ENCODE results near the gene EIF4H.
"Not testable (repeated sequence)": the region's sequence is repeated elsewhere in the genome, so short reads cannot be mapped to it uniquely, and the experiment has no call there.

Gene EIF4H

DNA sequence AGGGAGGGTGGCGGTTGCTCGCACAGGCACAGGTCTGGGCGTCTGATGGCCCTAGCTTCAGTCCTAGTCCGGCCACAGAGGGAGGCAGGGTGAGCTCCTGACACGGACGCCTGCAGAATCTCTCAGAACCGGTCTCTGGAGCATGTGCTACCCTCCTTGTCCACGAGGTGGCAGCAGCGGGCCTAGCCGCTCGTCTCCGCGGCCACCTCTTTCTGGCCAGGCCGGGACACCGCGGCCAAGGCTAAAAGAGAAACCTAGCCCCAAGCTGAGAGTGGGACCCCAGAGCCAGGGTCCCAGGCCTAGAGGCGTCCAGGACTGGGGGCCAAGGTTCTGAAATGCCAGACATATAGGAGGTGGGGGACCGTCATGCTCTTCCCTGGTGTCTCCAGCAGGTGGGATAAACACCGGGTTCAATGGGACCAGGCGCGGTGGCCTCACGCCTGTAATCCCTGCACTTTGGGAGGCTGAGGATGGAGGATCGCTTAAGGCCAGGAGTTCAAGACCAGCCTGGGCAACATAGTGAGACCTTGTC is 32.5 kb downstream of the EIF4H start:
- peak; percentile 85 for DNase-seq (ENCODE audit: extremely low spot score)
- ChIA-PET POLR2A (interaction anchor here (1.5 kb wide), 1 partner anchor 195 kb away, joined by 8 read pairs; no protein-coding TSS in a partner anchor), CTCF (interaction anchor here (0.5 to 4.1 kb wide), 26 partner anchors 9 to 1812 kb away, joined by 3 to 83 read pairs (median 3); no protein-coding TSS in a partner anchor)
- TF ChIP-seq SP1 (IDR thresholded peaks at IDR 0.05), result no peak
- no peak for TF ChIP-seq ELF4 (IDR thresholded peaks at IDR 0.05)
- 0 out of 2 replicates have a peak, but pooled peaks have one; percentile 65 for TF ChIP-seq HDGF (IDR thresholded peaks at IDR 0.05; ENCODE audit: borderline replicate concordance)

DNA sequence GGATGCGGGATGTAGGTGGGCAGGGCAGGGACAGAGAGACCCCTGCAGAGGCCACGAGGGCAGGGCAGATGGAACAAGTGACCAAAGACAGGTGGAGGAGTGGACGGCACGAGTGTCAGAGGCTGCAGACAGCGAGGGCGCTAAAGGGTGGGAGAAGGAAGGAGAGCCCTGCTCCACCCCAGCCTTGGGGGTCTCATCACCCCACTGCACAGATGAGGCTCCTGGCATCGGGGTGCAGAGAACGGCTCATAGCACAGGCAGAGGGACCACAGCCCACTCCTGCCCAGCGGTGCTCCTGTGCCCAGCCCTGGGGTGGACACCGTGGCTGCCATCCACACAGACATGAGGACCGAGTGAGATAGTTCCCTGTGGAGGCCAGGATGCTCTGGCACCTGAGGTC is 33.4 kb downstream of the EIF4H start:
- ChIA-PET CTCF (interaction anchor here (0.6 to 4.1 kb wide), 6 partner anchors 11 to 1813 kb away, joined by 3 to 83 read pairs (median 4); no protein-coding TSS in a partner anchor), POLR2A (no interaction called here)
- TF ChIP-seq SP1 (IDR thresholded peaks at IDR 0.05) (no peak), ELF4 (IDR thresholded peaks at IDR 0.05) (no peak), CTBP1 (IDR thresholded peaks at IDR 0.05; ENCODE audit: borderline replicate concordance) (no peak), LEF1 (IDR thresholded peaks at IDR 0.05; ENCODE audit: borderline replicate concordance) (no peak), SUZ12 (IDR thresholded peaks at IDR 0.05) (no peak), FOXA1 (IDR thresholded peaks at IDR 0.05) (no peak)
- TF ChIP-seq, protein P1, sequence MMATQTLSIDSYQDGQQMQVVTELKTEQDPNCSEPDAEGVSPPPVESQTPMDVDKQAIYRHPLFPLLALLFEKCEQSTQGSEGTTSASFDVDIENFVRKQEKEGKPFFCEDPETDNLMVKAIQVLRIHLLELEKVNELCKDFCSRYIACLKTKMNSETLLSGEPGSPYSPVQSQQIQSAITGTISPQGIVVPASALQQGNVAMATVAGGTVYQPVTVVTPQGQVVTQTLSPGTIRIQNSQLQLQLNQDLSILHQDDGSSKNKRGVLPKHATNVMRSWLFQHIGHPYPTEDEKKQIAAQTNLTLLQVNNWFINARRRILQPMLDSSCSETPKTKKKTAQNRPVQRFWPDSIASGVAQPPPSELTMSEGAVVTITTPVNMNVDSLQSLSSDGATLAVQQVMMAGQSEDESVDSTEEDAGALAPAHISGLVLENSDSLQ (IDR thresholded peaks at IDR 0.05), result no peak
- no peak for DNase-seq (ENCODE audit: extremely low spot score)

DNA sequence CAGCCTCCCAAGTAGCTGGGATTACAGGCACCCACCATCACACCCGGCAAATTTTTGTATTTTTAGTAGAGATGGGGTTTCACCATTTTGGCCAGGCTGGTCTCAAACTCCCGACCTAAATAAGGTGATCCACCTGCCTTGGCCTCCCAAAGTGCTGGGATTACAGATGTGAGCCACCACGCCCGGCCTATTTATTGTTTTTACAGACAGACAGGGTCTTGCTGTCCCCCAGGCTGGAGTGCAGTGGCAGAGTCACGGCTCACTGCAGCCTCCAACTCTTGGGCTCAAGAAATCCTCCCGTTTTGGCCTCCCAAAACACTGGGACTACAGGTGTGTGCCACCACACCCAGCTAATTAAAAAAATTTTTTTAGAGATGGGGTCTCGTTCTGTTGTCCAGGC is 34.1 kb downstream of the EIF4H start:
- CTCF ChIA-PET, result interaction anchor here (1.5 to 4.1 kb wide), 2 partner anchors 10 to 193 kb away, joined by 4 to 83 read pairs; no protein-coding TSS in a partner anchor
- DNase-seq (ENCODE audit: extremely low spot score); POLR2A ChIA-PET: not testable (repeated sequence)

DNA sequence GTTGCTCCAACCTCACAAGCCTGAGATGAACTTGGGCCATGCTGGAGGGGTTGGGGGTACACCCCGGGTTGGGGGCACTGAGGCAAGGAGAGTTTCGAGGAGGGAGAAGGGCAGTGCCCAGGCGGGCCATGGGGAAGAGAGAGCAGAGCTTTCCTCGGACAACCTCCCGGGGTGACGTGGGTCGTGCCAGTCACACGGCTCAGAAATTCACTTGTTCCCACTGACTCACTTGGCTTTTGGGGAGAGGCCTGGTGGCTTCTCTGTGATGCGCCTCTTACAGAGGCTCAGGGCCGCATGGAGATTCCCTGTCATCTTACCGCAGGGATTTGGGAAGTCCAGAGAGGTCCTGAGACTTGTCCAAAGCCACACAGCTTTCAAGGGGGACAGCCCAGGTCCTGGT is 38.5 kb downstream of the EIF4H start:
- ChIA-PET POLR2A (no interaction called here), CTCF (interaction anchor here (2.5 kb wide), 1 partner anchor 188 kb away, joined by 12 read pairs; no protein-coding TSS in a partner anchor)
- TF ChIP-seq SUZ12 (IDR thresholded peaks at IDR 0.05) (no peak), HDGF (IDR thresholded peaks at IDR 0.05; ENCODE audit: borderline replicate concordance) (no peak), ELF4 (IDR thresholded peaks at IDR 0.05) (no peak), ARNT (IDR thresholded peaks at IDR 0.05) (no peak), BHLHE40 (IDR thresholded peaks at IDR 0.05; ENCODE audit: borderline replicate concordance) (no peak), FOXA1 (IDR thresholded peaks at IDR 0.05) (no peak), SP1 (IDR thresholded peaks at IDR 0.05) (no peak), CTBP1 (IDR thresholded peaks at IDR 0.05; ENCODE audit: borderline replicate concordance) (no peak), FOXK2 (IDR thresholded peaks at IDR 0.05) (no peak), LEF1 (IDR thresholded peaks at IDR 0.05; ENCODE audit: borderline replicate concordance) (no peak), TARDBP (IDR thresholded peaks at IDR 0.05) (no peak)
- TF ChIP-seq, protein P1 (IDR thresholded peaks at IDR 0.05), result no peak
- no peak for DNase-seq (ENCODE audit: extremely low spot score)

DNA sequence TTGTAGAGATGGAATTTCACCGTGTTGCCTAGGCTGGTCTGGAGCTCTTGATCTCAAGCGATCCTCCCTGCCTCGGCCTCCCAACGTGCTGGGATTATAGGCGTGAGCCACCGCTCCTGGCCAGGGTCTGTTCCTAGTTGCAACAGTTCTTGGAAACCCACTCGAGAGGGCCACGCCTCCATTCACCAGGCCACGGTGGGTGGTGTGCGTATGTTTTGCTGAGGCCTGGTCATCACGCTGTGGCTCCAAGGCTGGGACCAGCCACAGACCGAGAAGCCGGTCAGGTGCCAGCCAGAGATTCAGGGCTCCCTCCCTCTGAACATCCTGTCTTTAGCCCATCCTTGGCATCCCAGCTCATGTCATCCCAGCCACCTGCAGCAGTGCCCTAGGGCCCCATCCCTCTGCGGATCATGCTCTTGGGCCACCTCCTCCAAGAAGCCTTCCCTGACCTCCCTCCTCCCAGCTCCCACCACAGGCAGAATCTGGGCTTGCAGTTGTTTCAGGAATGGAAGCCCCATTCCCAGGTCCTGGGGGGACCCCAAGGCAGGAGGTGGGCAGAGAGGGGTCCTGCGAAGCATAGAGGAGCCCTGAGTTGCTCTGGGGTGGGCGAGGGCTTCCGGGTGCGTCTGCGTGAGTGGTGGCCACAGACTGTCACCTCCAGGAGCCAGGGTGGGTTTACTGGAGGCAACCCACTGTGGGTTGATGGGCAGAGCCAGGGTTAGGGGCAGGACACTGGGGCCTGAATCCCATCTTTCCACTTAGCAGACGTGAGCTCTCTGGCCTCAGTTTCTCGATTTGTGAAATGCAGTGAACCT is 40.9 kb downstream of the EIF4H start:
- CTCF ChIA-PET, result interaction anchor here (0.7 kb wide), 1 partner anchor 9 kb away, joined by 4 read pairs; no protein-coding TSS in a partner anchor
- no peak for DNase-seq (ENCODE audit: extremely low spot score)
- POLR2A ChIA-PET, result no interaction called here
- TF ChIP-seq SP1 (IDR thresholded peaks at IDR 0.05) (no peak), FOXK2 (IDR thresholded peaks at IDR 0.05) (no peak), HDGF (IDR thresholded peaks at IDR 0.05; ENCODE audit: borderline replicate concordance) (no peak), CTBP1 (IDR thresholded peaks at IDR 0.05; ENCODE audit: borderline replicate concordance) (no peak), SUZ12 (IDR thresholded peaks at IDR 0.05) (no peak), ZNF384 (IDR thresholded peaks at IDR 0.05) (no peak), FOXA1 (IDR thresholded peaks at IDR 0.05) (no peak), NFRKB (IDR thresholded peaks at IDR 0.05) (no peak), ARNT (IDR thresholded peaks at IDR 0.05) (no peak), FOXM1 (IDR thresholded peaks at IDR 0.05; ENCODE audit: borderline replicate concordance) (no peak), BHLHE40 (IDR thresholded peaks at IDR 0.05; ENCODE audit: borderline replicate concordance) (no peak)

DNA sequence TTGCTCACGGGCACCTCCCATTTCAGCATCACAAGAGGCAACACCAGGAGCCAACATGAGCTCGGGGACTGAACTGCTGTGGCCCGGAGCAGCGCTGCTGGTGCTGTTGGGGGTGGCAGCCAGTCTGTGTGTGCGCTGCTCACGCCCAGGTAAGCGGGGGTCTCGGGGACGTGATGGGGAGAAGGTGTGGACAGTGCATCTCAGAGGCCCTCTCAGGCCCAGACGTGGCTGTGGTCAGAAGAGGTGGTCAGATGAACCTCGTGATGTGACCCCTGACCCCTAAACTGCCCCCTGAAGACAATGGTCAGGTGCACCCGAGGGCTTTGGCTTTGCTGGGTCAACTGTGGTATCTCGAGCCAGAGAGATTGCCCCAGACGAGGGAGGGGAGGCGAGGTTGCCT is 41.8 kb downstream of the EIF4H start:
- TF ChIP-seq FOXA1 (IDR thresholded peaks at IDR 0.05) (no peak), CTBP1 (IDR thresholded peaks at IDR 0.05; ENCODE audit: borderline replicate concordance) (no peak), ELF4 (IDR thresholded peaks at IDR 0.05) (no peak), HDGF (IDR thresholded peaks at IDR 0.05; ENCODE audit: borderline replicate concordance) (no peak), SP1 (IDR thresholded peaks at IDR 0.05) (no peak), FOXM1 (IDR thresholded peaks at IDR 0.05; ENCODE audit: borderline replicate concordance) (no peak), L3MBTL2 (conservative IDR thresholded peaks at IDR 0.05) (no peak), SUZ12 (IDR thresholded peaks at IDR 0.05) (no peak), ARNT (IDR thresholded peaks at IDR 0.05) (no peak), BHLHE40 (IDR thresholded peaks at IDR 0.05; ENCODE audit: borderline replicate concordance) (no peak), LEF1 (IDR thresholded peaks at IDR 0.05; ENCODE audit: borderline replicate concordance) (no peak), ZNF384 (IDR thresholded peaks at IDR 0.05) (no peak), FOXK2 (IDR thresholded peaks at IDR 0.05) (no peak), TARDBP (IDR thresholded peaks at IDR 0.05) (no peak), NFRKB (IDR thresholded peaks at IDR 0.05) (no peak)
- TF ChIP-seq, protein P1 (IDR thresholded peaks at IDR 0.05), result no peak
- ChIA-PET POLR2A (no interaction called here), CTCF (interaction anchor here (0.6 to 0.7 kb wide), 2 partner anchors 10 to 186 kb away, joined by 4 read pairs; no protein-coding TSS in a partner anchor)
- no peak for DNase-seq (ENCODE audit: extremely low spot score)
